Renal cortical epithelial cell (primary cell): ENCODE data around the gene PRKN. TPM values are rescaled to one million over a fixed set of nuclear protein-coding genes. Genes with fewer than 3 reads are reported as not detected.

Experiments
- DNase-seq: peaks from one replicate; pipeline ENCODE4 v3.0.0-alpha.2; 2011; ENCODE audit warnings: low read depth
- total RNA-seq: library from RNA; depleted of rRNA; stranded (reverse); fragments of >200 nt; gene quantifications from 2 replicates; pipeline ENCODE4 v1.2.3, GENCODE V29; 2014

Gene PRKN
- total RNA-seq, 1 donor from 2014 or later = 3.6 TPM

DNA sequence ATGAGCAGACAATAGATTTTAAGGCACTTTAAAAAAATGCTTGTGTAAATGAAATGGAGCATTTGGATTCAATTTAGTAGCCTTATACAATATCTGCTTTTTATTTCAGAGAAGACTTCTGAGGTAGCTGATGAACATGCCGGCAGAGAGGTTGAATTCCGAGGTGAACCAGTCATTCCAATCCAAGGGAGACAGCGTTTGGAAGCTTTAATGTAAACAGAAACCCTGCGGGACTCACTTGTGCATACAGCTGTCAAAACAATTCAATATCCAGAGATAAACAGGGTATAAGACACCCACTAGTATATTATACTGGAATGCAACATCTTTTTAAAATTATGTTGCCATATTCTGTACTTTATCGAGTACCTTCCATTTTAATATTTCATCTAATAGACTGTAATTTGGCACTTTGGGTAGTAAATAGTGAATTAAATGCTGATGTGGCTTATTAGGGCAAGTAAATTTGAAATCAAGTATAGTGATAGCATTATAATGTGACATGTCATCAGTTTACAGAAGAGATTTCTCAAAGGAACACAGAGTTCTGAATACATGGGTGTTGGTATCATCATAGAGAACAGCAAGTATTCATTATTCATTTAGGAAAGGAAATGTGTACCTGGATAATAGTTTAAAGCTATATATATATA lies 347.7 kb downstream of the PRKN start:
- no peak for DNase-seq

DNA sequence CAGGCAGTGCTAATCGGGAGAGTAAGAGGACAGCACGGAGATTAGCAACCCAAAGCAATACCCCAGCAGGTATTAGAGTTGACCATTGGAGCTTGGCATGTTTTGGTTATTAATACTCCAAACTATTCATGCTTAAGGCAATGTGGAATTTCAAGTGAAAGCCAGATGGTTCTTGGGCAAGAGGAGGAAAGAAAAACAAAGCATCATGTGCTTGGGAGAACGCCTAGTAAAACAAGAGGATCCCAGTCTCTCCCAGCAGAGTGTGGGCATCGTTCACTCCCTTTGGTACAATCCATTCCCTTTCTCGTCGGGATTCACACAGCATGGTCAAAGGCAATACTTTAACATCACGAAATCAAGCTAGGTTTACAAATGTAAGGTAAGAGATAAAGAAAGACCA lies 349.8 kb downstream of the PRKN start:
- DNase-seq = peak; percentile 80

DNA sequence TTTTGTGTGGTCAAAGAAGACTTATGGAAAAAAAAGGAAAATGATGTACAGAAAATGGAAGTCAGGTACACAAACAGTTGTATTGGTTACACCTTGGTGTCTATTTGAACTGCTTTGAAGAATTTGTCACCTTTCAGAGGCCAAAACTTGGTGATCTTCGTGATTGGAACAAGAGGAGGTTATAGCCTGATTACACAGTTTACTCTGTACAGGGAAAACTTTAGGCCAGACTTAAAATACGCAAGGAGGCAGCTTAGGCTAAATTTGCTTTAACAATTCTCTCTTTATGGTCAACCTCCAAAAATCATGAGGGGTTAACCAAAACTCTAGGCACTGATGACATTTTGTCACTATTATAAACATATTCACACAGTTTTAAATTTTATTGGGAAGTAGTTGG lies 353.7 kb downstream of the PRKN start:
- DNase-seq = no peak

DNA sequence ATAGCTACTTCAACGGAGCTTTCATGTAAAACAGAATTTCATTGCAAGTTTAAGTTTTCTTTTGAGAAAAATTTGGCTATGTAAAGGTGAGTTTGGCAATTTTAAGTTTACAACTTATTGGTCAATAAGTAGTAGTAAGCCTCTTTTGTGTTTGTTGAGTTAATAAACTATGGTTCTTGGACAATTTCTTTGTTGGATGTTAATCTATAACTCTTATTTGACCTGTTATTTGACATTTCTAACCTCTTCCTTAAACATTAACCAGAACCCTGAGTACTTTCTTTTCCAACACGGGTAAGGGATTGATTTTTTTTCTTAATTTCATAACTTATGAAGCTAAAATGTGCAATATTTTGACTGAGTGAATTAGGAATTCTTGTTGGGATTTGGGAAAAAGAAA lies 354.4 kb downstream of the PRKN start:
- peak; percentile 88 for DNase-seq

DNA sequence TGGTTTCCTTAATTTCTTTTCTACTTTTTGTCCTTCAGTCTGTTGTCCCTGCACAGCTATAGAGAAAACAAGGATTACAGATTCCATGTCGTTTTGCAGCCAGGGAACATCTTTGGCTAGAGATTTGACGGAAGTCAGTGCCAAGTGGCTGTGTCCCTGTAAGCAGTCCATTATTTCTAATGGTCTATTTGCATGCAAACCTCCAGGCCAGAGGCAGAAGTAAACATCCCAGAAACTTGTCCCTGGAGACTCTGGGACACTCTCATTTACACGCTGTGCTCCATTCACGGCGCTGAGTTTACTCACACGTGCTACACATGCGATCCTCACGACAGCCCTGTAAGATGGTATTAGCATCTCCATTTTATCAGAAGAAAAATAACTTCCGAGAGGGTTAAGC lies 355.5 kb downstream of the PRKN start:
- DNase-seq = no peak

DNA sequence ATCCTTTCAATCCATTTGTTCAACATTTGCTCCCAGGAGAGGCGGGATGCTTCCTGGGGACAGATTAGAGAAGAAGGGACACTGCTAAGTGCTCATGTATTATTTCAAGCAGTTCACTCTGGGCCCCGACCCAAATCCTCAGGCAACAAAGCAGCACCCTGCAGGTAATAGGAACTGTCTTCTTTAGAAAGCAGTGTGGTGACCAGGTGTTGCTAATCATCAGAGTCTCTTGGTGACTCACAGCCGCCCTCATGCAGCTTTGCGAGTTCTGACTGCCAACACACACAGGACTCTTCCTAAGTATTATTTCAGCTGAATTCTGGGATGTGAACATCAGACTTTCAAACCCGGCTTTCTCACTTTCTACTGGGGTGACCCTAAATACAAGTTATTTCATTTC lies 356.4 kb downstream of the PRKN start:
- peak; percentile 36 for DNase-seq

DNA sequence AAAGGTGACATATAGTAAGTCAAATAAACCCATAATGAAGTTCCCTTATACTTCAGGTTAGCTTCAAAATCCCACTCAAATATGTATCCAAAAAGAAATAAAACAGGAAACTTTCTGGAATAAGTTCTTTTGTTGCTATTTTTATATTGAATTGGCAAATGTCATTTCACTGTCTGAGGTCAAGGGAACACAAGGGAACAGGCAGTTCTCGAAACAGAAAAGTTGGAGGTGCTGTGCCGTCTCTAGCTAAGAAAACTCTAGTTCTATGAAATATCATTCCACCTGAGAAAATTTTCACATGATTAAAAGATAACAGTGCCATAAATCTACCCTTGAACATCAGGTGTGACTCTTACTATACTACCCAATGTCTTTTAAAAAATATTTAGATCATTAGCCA lies 358.5 kb downstream of the PRKN start:
- DNase-seq = no peak

DNA sequence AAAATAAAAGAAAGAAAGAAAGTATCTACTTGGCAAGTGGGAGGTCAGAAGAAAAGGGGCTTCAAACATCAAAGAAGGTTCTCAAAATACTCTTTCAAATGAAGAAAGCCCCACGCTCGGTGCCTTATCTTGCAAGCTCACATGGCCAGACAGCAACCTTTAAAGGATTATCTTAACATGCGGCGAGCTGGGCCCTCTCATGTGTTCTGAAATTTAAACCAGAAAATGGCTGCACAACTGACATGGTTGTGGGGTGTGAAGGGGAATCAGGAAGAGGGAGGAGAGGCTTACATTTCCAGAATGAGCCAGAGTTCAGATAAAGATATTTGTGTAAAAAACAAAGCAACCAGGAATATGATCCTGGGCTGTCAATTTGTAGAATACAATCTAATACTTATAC lies 363.1 kb downstream of the PRKN start:
- no peak for DNase-seq

DNA sequence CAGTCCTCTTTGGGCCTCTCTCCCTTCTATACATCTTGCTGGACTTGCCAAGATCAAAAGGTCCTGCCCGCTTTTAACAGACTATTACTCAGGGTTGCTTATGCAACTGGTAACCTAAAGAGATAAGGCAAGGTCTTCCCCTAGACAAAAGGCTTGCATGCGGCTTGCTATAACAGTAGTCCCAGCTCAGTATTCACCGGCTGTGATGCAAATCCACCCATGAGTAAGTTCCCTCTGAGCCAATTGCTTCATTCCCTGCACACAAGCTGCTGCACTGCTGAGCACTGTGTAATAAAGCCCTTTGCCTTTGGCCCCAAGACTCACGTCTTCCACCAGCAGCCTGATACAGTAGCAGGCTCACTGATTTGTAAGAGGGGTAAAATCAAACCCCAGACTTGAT lies 363.8 kb downstream of the PRKN start:
- DNase-seq = peak; percentile 58

DNA sequence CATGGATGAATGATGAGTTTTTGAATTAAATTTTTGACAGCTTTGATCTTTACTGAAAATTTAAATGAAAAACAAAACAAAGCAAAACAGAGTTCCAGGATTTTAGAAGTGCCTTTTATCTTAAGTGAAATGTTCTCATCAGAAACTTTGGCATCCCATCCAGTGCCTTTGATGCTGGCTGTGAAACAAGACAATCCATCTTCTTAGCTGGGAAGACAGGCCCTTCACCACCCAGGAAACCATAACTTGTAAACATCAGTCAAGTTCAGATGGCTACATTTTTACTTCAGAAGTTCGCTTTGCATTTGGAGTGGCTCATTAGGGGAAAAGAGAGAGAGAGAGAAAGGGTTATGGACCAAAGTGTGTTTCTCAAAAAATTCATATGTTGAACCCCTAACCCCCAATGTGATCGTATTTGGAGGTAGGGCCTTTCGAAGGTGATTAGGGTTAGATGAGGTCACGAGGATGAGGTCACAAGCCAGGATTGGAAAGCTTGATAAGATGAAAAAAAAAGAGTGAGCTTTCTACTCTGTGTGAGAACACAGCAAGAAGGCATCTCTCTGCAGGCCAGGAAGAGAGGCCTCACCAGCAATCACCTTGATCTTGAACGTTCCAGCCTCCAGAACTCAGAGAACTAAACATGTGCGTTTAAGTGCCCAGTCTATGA lies 366.5 kb downstream of the PRKN start:
- no peak for DNase-seq

DNA sequence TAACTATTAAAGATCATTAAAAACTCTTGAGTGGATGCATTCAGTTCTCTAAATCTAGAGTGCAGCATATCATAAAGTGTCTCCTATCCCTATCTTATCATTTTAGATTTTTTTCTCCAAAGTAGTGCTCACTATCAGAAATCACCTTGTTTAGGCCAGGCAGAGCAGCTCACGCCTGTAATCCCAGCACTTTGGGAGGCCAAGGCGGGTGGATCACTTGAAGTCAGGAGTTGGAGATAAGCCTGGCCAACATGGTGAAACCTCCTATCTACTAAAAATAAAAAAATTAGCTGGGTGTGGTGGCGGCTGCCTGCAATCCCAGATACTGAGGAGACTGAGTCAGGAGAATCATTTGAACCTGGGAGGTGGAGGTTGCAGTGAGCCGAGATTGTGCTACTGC lies 368.9 kb downstream of the PRKN start:
- no peak for DNase-seq

DNA sequence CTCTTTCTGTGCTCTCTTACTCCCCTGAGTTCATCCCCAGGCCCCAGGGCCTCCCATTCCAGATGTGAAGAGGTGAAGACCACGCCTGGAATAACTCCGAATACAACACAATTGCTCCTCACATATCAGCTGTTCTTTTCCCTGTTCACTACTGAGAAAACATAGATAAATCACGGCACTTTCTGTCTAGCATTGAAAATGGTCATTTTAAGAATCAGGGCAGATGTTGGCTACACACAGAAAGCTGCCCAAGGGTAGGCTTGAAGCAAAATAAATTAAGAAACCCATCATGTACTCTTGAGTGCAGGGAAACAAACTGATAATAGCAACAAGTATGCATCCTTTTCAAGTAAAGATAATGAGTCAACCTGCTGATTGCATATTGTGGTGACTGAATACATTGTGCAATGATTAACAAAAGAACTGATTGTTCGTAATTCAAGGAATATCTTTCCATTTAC lies 382.5 kb downstream of the PRKN start:
- DNase-seq = peak; percentile 89

DNA sequence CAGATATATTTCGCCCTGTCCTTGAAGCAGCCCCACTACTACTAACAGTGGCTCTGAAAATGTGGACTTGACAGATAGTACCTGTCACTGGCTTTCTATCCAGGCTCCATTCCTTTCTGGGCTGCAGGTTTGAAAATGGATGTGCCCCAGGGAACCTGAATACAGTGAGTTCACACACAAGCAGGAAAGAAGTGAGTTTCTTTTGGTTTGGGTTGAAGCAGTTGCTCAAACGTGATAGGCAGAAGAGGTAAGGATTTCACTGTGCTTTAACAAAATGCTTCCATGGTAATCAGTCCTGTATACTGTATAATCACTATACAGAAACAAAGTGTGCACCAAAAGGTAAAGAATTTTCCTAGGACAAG lies 382.9 kb downstream of the PRKN start:
- DNase-seq = no peak

DNA sequence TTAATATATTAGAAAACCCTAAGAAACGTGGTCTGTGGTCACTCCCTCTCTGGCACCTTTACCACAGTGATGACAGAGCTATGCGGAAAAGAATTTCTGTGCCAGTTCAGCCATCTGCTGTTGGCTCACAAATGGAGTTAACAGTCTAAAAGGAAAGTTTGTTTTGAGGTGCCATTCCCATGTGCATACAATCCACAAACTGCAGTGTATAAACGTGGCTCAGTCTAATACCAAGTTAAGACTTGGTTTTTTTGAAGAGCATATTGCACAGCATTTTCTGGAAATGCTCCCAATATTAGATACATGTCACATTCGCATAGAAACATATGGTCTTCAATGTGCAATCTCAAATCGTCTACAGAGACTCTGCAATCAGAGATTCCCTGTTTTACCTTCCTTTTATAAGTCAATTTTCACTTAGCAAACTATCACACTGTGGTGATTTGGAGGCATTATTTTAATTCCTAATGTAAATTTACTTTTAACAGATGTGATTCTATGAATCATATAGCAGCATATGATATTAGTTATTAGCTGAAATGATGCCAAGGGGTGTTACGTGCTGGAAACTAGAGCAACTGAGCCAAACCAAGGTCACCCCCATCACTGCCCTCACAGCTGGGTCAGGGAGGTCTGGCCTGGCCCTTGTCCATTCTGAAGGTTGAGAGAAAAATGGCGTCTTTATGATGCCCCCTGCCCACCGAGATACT lies 383.5 kb downstream of the PRKN start:
- peak; percentile 26 for DNase-seq

DNA sequence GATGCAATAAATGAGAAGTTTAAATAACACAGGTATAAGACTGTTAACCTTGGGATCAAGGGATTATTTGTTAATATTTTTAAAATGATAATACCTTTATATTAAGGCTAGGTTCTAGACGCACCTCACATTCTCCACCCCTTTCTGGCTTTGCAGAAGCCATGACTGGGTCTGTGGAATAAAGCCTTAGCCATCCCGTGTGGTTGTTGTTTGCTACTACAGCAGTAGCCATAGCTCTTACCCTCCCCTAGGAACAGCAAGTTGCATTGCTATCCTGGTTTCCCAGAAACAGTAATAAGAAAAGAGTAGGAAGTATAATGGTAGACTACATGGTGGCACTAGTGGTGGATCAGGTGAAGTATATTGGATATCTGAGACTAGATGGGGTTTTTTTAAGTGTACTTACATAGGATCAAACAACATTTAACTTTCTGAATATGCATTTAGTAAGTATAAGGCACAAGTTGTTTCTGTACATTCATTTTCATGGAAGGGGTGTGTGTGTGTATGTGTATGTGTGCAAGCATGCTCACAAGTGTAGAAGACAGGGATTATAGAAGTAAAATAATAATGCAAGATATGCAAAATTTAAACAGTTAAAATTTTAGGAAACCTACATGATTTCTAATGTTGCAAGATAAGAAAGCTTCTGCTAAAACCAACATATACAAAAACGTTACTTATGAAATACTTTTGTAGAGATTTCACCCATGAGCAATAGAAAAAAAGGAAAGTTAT lies 384.2 kb downstream of the PRKN start:
- DNase-seq = peak; percentile 4

DNA sequence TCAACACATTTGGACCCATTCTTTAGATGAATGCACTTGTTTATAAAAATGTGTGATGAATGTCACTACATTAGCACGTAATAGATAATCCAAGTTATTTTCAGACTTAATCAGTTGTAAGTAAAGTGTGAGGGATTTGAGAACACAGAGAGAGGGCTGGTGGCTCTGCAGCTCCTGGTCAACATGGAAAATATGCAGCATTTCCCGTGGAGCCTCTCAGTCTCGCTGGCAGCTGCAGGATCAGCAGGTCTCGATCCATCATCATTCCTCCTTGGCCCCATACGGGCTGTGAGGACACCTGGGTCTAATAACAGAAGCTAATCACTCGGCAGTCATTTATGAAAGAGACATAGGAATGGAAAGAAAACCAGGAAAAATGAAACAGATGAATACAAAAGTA lies 390.2 kb downstream of the PRKN start:
- no peak for DNase-seq

DNA sequence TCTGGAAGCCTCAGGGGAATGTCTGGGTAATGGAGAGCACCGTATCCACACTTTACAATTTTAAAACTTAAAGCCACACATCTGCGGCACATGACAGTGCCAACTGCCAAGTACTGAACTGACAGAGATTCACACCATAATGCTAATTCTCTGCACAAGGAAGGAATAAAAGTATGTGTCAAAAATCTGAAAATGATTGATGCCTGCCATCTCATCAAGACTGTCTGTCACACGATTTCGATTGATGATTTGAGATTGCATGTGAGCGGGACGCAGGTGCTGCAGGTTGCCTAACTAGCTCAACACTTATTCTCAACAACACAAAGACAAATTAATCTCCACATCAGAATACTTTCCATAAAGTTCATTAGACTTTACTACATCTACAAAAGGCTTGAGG lies 391.2 kb downstream of the PRKN start:
- no peak for DNase-seq

DNA sequence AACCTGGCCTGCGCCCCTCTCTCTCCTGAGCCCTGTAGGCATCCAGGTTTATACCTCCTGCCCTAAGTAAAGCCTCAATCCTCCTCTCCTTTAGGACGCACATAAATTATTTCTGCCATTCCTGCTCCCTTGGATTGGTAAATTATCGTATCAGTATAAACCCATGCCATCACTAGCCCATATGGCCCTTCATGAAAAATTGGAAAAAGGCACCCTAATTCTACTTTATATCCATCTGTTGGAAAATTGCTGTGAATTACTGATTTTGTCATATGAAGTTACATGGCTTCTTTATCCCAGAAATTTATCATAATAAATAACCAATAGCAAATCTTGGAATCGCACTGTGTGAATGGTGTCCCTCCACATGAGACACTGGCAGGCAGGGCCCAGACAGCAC lies 395.2 kb downstream of the PRKN start:
- no peak for DNase-seq

DNA sequence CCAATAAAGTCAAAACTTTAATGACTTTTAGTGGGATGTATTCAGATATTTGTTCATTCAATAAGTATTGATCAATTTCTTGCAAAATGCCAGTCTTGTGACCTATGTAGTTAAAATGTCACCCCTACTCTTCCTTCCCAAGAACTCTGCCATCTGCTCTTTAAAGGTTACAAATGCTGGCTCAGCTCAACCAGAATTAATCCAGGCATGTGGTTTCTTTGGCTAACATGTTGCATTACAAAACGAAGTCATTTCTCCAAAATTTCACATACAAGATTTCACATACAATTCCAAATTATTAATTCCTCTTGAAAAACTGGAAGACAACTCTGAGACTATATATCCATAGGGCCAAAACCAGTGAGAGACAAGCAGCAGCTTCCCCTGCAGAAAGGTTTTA lies 395.7 kb downstream of the PRKN start:
- no peak for DNase-seq

DNA sequence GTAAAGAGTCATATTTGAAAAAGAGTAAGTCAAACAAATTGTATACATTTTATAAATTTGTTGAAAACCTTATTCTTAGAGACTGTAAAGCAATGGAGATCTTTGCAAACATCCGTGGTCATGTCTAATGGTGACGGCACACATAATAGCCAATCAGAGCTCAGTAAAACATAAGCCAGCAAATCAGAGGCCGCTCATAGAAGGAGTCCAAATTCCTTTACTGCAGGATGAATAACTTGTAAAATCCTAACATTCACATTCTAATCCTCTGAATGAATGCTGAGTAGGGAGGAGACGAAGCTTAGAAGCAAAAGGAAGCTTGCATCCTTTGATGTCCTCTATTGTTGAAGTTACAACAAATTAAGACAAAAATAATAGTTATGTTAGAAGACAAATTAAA lies 401.7 kb downstream of the PRKN start:
- no peak for DNase-seq

DNA sequence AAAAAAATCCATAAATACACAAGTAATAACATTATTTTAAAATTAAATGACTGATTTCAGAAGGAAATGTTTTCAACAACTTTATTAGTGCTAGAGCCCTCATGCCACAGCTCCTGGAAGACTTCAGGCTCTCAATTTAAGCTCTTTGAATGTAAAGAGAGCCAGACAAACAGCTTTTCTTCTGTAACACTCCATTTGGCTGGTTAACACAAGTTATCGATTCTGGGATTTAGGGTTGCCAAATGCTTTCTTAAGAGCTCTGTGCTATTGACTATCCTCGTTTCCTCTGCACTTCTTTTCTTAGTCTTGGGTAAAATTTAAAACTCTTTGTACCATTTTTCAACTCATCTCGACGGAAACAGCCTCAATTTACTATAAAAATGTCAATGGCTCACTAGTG lies 402.5 kb downstream of the PRKN start:
- no peak for DNase-seq

DNA sequence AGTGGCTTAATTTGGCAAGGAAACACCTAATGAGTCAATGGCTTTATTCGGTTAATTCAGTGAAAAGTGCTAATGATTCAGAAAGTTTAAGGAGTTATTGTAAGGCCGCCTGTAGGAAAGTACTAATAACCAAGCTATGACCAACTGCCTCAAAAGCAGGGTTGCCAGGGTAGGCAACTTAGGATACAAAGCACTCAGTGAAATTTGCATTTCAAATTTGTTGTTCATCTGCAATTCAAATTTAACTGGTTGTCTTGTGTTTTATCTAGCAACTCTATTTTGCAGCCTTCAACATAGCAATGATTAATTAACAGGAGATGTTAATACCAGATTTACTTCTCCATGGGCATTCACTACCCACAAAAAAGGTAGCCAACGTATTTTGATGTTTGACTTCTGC lies 412.3 kb downstream of the PRKN start:
- no peak for DNase-seq
